Left hindlimb (tissue), 1 donor: ENCODE data around the gene BOK.
"Not testable (repeated sequence)": the region's sequence is repeated elsewhere in the genome, so short reads cannot be mapped to it uniquely, and the experiment has no call there.

Experiments used
- DNase-seq: peaks from one replicate; pipeline ENCODE4 v3.0.0-alpha.2; 2018

The BOK gene

GRCh38 chr2:241558532-241559322 is at the start of gene BOK:
BOK (plus strand) TSS chr2:241558745; CDS start chr2:241559484, 739 bp downstream.
- DNase-seq = peak; percentile 82

- no peak for DNase-seq
Observed at GRCh38 chr2:241509155-241509784, 49.3 kb upstream of the BOK start.

GRCh38 chr2:241511091-241511741 is 47.3 kb upstream of the BOK start:
- DNase-seq = no peak

GRCh38 chr2:241514553-241514952 is 44.0 kb upstream of the BOK start:
- no peak for DNase-seq

- DNase-seq = no peak
Observed at GRCh38 chr2:241514986-241515737, 43.4 kb upstream of the BOK start.

GRCh38 chr2:241516520-241516965 is 42.0 kb upstream of the BOK start:
- DNase-seq = no peak

- no peak for DNase-seq
Observed at GRCh38 chr2:241517297-241517696, 41.2 kb upstream of the BOK start.

GRCh38 chr2:241519669-241520068 is 38.9 kb upstream of the BOK start:
- DNase-seq = no peak

GRCh38 chr2:241522477-241522876 is 36.1 kb upstream of the BOK start:
- no peak for DNase-seq

- not testable (repeated sequence) for DNase-seq
Observed at GRCh38 chr2:241525818-241526780, 32.4 kb upstream of the BOK start.

- DNase-seq = no peak
Observed at GRCh38 chr2:241530571-241530970, 28.0 kb upstream of the BOK start.

- no peak for DNase-seq
Observed at GRCh38 chr2:241531161-241531722, 27.3 kb upstream of the BOK start.

GRCh38 chr2:241532168-241532567 is 26.4 kb upstream of the BOK start:
- no peak for DNase-seq

GRCh38 chr2:241532733-241533601 is 25.6 kb upstream of the BOK start:
- DNase-seq = no peak

GRCh38 chr2:241534293-241534692 is 24.3 kb upstream of the BOK start:
- DNase-seq = no peak

GRCh38 chr2:241534701-241535375 is 23.7 kb upstream of the BOK start:
- no peak for DNase-seq

GRCh38 chr2:241535871-241536655 is 22.5 kb upstream of the BOK start:
- DNase-seq = no peak

GRCh38 chr2:241538838-241539615 is 19.5 kb upstream of the BOK start:
- no peak for DNase-seq
